Sigmoid colon (tissue), 4 donors: ENCODE measurements around the gene PAPOLA.

Experiments used
- POLR2AphosphoS5 ChIP-seq, 4 donors: sonication (generic); formaldehyde crosslinking; IDR thresholded peaks; one replicate each; pipeline ENCODE4 v1.6.1; 2017; ENCODE audit warnings: antibody characterized with exemption in 4 of 4
- TF ChIP-seq, protein P1 (sequence below), 4 experiments: fragments of 450-650 bp in 3 of 4; fragments of 200-600 bp in 1 of 4; IDR thresholded peaks; one replicate each; pipeline ENCODE4 v1.5.1; 2016 to 2019; ENCODE audit warnings: antibody characterized with exemption in 4 of 4, mild to moderate bottlenecking in 3 of 4, moderate library complexity in 2 of 4

DNA sequence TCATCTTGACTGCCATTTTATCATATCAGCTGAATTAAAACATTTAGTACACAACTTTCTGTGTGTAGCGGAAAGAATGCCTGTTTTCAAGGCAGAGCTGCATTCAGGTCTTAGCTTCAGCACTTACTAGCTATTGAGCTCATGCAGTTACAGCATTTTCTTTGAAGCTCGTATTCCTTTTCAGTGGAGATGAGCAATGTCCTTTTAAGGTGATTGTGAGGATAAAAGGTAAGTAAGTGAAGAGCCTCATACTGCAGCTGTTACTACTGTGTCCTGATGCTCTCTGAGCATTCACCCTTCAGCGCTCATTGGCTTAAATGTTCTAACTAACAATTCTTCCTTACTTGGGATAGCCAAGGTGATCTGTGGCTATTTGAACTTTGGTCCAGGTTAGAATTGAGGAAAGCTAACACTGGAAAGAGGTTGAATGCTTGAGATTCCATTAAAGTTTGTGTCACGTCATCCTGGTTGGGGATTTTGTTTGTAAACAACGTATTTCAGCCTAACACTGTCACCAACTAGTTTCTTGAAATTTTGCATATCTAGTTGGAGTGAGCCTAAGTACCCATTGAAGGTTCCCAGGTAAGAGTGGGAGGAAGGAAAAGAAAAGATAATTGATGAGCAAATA, 71.4 kb downstream of the PAPOLA start:
- TF ChIP-seq POLR2AphosphoS5 (IDR thresholded peaks at IDR 0.05), result no peak
- TF ChIP-seq, protein P1, sequence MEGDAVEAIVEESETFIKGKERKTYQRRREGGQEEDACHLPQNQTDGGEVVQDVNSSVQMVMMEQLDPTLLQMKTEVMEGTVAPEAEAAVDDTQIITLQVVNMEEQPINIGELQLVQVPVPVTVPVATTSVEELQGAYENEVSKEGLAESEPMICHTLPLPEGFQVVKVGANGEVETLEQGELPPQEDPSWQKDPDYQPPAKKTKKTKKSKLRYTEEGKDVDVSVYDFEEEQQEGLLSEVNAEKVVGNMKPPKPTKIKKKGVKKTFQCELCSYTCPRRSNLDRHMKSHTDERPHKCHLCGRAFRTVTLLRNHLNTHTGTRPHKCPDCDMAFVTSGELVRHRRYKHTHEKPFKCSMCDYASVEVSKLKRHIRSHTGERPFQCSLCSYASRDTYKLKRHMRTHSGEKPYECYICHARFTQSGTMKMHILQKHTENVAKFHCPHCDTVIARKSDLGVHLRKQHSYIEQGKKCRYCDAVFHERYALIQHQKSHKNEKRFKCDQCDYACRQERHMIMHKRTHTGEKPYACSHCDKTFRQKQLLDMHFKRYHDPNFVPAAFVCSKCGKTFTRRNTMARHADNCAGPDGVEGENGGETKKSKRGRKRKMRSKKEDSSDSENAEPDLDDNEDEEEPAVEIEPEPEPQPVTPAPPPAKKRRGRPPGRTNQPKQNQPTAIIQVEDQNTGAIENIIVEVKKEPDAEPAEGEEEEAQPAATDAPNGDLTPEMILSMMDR (IDR thresholded peaks at IDR 0.05), result no peak
